Mesenchymal stem cell (in vitro differentiated cells and primary cell): ENCODE results near the gene GJB6.

Experiments
- DNase-seq: peaks from one replicate; pipeline ENCODE4 v3.0.0-alpha.2; 2013
- H2AFZ ChIP-seq: one replicate; pipeline ENCODE4 v1.6.1; 2013; ENCODE audit warnings: low read depth, mild to moderate bottlenecking, control low read depth, inconsistent platforms, low read length, moderate library complexity
- H2AK5ac ChIP-seq: 2 replicates; pipeline ENCODE4 v1.6.1; 2013; ENCODE audit warnings: low read length, moderate library complexity, mild to moderate bottlenecking, inconsistent platforms; ENCODE audit not compliant: severe bottlenecking
- H2BK120ac ChIP-seq: one replicate; pipeline ENCODE4 v1.6.1; 2013; ENCODE audit warnings: low read depth, mild to moderate bottlenecking, inconsistent platforms, low read length, moderate library complexity
- H2BK12ac ChIP-seq, 2 experiments: one replicate each; pipeline ENCODE4 v1.6.1; 2013; ENCODE audit warnings: inconsistent platforms in 2 of 2, low read length in 2 of 2, mild to moderate bottlenecking in 2 of 2, moderate library complexity in 2 of 2, control low read depth in 1 of 2
- H2BK15ac ChIP-seq: one replicate; pipeline ENCODE4 v1.6.1; 2013; ENCODE audit warnings: mild to moderate bottlenecking, low read depth, inconsistent platforms; ENCODE audit not compliant: poor library complexity, severe bottlenecking
- H2BK5ac ChIP-seq: 2 replicates; pipeline ENCODE4 v1.6.1; 2013; ENCODE audit warnings: low read depth, mild to moderate bottlenecking, low read length, control low read depth, inconsistent platforms; ENCODE audit not compliant: poor library complexity, severe bottlenecking
- H3K14ac ChIP-seq, 2 experiments: one replicate each; pipeline ENCODE4 v1.6.1; 2013; ENCODE audit warnings: inconsistent platforms in 2 of 2, low read length in 2 of 2, control low read depth in 1 of 2, mild to moderate bottlenecking in 1 of 2, moderate library complexity in 1 of 2
- H3K18ac ChIP-seq, 2 experiments: one replicate each; pipeline ENCODE4 v1.6.1; 2013; ENCODE audit warnings: inconsistent platforms in 2 of 2, low read length in 2 of 2, control low read depth in 1 of 2, low read depth in 1 of 2, mild to moderate bottlenecking in 1 of 2
- H3K23ac ChIP-seq, 2 experiments: one replicate each; pipeline ENCODE4 v1.6.1; 2013; ENCODE audit warnings: inconsistent platforms in 2 of 2, low read length in 2 of 2, mild to moderate bottlenecking in 2 of 2, moderate library complexity in 2 of 2, control low read depth in 1 of 2
- H3K27ac ChIP-seq: 2 replicates; pipeline ENCODE4 v1.5.1; 2013; ENCODE audit warnings: mild to moderate bottlenecking, moderate library complexity, low read length, control low read depth, inconsistent platforms; ENCODE audit not compliant: poor library complexity, severe bottlenecking
- H3K27me3 ChIP-seq, 2 experiments: 2 replicates each; pipeline versions ENCODE4 v1.6.1 to v1.7.0; 2013; ENCODE audit warnings: low read length in 2 of 2, mild to moderate bottlenecking in 2 of 2, moderate library complexity in 2 of 2, control low read depth in 1 of 2, inconsistent platforms in 1 of 2; ENCODE audit not compliant: control insufficient read depth in 1 of 2, insufficient read depth in 1 of 2
- H3K36me3 ChIP-seq, 2 experiments: 2 replicates each; pipeline versions ENCODE4 v1.6.1 to v1.7.0; 2013; ENCODE audit warnings: low read length in 2 of 2, control low read depth in 1 of 2, inconsistent platforms in 1 of 2, low read depth in 1 of 2, mild to moderate bottlenecking in 1 of 2; ENCODE audit not compliant: insufficient read depth in 2 of 2, control insufficient read depth in 1 of 2
- H3K4ac ChIP-seq, 2 experiments: one replicate each; pipeline ENCODE4 v1.6.1; 2013; ENCODE audit warnings: inconsistent platforms in 2 of 2, low read length in 2 of 2, mild to moderate bottlenecking in 2 of 2, moderate library complexity in 2 of 2, control low read depth in 1 of 2, low read depth in 1 of 2
- H3K4me1 ChIP-seq: 2 replicates; pipeline ENCODE4 v1.6.1; 2013; ENCODE audit warnings: low read depth, low read length, control low read depth; ENCODE audit not compliant: control insufficient read depth, insufficient read depth
- H3K4me2 ChIP-seq: 2 replicates; pipeline ENCODE4 v1.6.1; 2013; ENCODE audit warnings: low read length, mild to moderate bottlenecking, inconsistent platforms; ENCODE audit not compliant: poor library complexity, severe bottlenecking
- H3K4me3 ChIP-seq, 2 experiments: 2 replicates each; pipeline versions ENCODE4 v1.5.1 to v1.7.0; 2013; ENCODE audit warnings: low read length in 2 of 2, mild to moderate bottlenecking in 2 of 2, control low read depth in 1 of 2, low read depth in 1 of 2; ENCODE audit not compliant: insufficient read depth in 1 of 2
- H3K79me1 ChIP-seq: replicated peaks from 2 replicates; pipeline ENCODE4 v1.6.1; 2013; ENCODE audit warnings: mild to moderate bottlenecking, control low read depth, low read length, inconsistent platforms; ENCODE audit not compliant: poor library complexity, severe bottlenecking
- H3K9ac ChIP-seq: 2 replicates; pipeline ENCODE4 v1.7.0; 2013; ENCODE audit warnings: mild to moderate bottlenecking, low read length, moderate library complexity
- H3K9me3 ChIP-seq: 2 replicates; pipeline ENCODE4 v1.7.0; 2013; ENCODE audit warnings: mild to moderate bottlenecking, low read length; ENCODE audit not compliant: control insufficient read depth
- H4K8ac ChIP-seq: one replicate; pipeline ENCODE4 v1.6.1; 2013; ENCODE audit warnings: inconsistent platforms, mild to moderate bottlenecking, low read length, moderate library complexity
- H4K91ac ChIP-seq: one replicate; pipeline ENCODE4 v1.6.1; 2013; ENCODE audit warnings: mild to moderate bottlenecking, low read length, inconsistent platforms
- WGBS: methylation state at CpG from one replicate; pipeline ENCODE4 v1.1.7; 2013; ENCODE audit warnings: mixed read lengths; 5-methylcytosine and 5-hydroxymethylcytosine counted together

The GJB6 gene

DNA sequence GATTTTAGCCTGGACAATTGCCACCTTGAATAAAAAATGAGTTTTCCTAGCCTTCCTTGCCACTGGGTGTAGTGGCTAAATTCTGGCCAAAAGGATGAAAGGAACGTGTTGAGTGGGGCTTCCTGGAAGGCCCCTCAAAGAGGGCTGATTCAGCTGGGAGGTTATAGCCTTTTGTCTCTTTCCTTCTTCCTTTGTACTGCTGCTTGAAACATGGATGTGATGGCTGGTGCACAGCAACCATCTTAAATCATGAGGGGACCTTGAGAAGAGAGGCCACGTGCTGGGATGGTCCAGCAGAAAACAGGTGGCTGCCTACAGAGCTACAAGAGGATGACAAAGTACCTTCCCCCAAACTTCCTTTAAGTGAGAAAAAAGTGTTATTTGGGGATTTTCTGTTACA is 40.0 kb upstream of the GJB6 start:
- no peak overlapping the region for H3K4ac ChIP-seq
- no peak overlapping the region for H3K9ac ChIP-seq
- no peak overlapping the region for H2BK5ac ChIP-seq
- no peak overlapping the region for H2BK15ac ChIP-seq
- no peak overlapping the region for H4K8ac ChIP-seq
- no peak overlapping the region for H2BK12ac ChIP-seq
- no peak overlapping the region for H3K27ac ChIP-seq
- peaks cover 5% of the 10 kb centered on the region for H3K4me1 ChIP-seq
- peaks cover 6% of the 10 kb centered on the region for H3K9me3 ChIP-seq
- 65% methylated on average over 2 of the region's 2 CpGs for WGBS
- DNase-seq, result no peak
- no peaks in the 10 kb centered on the region for H3K79me1 ChIP-seq
- H2AFZ ChIP-seq, result no peak overlapping the region
- H2AK5ac ChIP-seq, result no peak overlapping the region
- no peak overlapping the region for H4K91ac ChIP-seq
- H3K4me2 ChIP-seq, result no peak overlapping the region
- H2BK120ac ChIP-seq, result no peak overlapping the region
- peaks cover 13 to 31% of the 10 kb centered on the region in 2 experiments for H3K27me3 ChIP-seq
- no peak overlapping the region for H3K14ac ChIP-seq
- H3K23ac ChIP-seq, result no peak overlapping the region
- H3K18ac ChIP-seq, result no peak overlapping the region
- H3K4me3 ChIP-seq, result no peak overlapping the region
- no peaks in the 10 kb centered on the region for H3K36me3 ChIP-seq

- DNase-seq, result no peak
- Histone ChIP-seq H2AFZ (no peak overlapping the region), H3K27ac (no peak overlapping the region), H3K4ac (no peak overlapping the region), H2BK15ac (no peak overlapping the region), H2BK12ac (no peak overlapping the region), H3K18ac (no peak overlapping the region), H3K27me3 (peaks cover 13 to 36% of the 10 kb centered on the region in 2 experiments), H3K4me2 (no peak overlapping the region), H3K79me1 (no peaks in the 10 kb centered on the region), H4K8ac (no peak overlapping the region), H2BK5ac (no peak overlapping the region), H3K23ac (no peak overlapping the region), H3K4me3 (no peak overlapping the region), H2BK120ac (no peak overlapping the region), H3K4me1 (peaks cover 5% of the 10 kb centered on the region), H2AK5ac (no peak overlapping the region), H4K91ac (no peak overlapping the region), H3K14ac (no peak overlapping the region), H3K9ac (no peak overlapping the region), H3K9me3 (peaks cover 6% of the 10 kb centered on the region), H3K36me3 (no peaks in the 10 kb centered on the region)
- WGBS, result 60% methylated on average over 3 of the region's 4 CpGs
Observed at GRCh38 chr13:20271441-20271840, 39.3 kb upstream of the GJB6 start.

GRCh38 chr13:20270163-20270865 is 38.2 kb upstream of the GJB6 start:
- H3K23ac ChIP-seq, result no peak overlapping the region
- no peak overlapping the region for H4K91ac ChIP-seq
- DNase-seq, result no peak
- H3K9ac ChIP-seq, result no peak overlapping the region
- peaks cover 6% of the 10 kb centered on the region for H3K9me3 ChIP-seq
- H3K14ac ChIP-seq, result no peak overlapping the region
- whole genome bisulfite sequencing, result 68% methylated on average over 8 of the region's 9 CpGs
- H2BK12ac ChIP-seq, result no peak overlapping the region
- no peak overlapping the region for H3K4me3 ChIP-seq
- H3K18ac ChIP-seq, result no peak overlapping the region
- no peak overlapping the region for H2AK5ac ChIP-seq
- H2BK5ac ChIP-seq, result no peak overlapping the region
- no peak overlapping the region for H3K27ac ChIP-seq
- H2BK120ac ChIP-seq, result no peak overlapping the region
- H2BK15ac ChIP-seq, result no peak overlapping the region
- H3K36me3 ChIP-seq, result no peaks in the 10 kb centered on the region
- peaks cover 5% of the 10 kb centered on the region for H3K4me1 ChIP-seq
- no peak overlapping the region for H4K8ac ChIP-seq
- H3K79me1 ChIP-seq, result no peaks in the 10 kb centered on the region
- no peak overlapping the region for H3K4ac ChIP-seq
- H2AFZ ChIP-seq, result no peak overlapping the region
- H3K4me2 ChIP-seq, result peak overlapping the region; percentile 18
- peaks cover 13 to 43% of the 10 kb centered on the region in 2 experiments for H3K27me3 ChIP-seq

DNA sequence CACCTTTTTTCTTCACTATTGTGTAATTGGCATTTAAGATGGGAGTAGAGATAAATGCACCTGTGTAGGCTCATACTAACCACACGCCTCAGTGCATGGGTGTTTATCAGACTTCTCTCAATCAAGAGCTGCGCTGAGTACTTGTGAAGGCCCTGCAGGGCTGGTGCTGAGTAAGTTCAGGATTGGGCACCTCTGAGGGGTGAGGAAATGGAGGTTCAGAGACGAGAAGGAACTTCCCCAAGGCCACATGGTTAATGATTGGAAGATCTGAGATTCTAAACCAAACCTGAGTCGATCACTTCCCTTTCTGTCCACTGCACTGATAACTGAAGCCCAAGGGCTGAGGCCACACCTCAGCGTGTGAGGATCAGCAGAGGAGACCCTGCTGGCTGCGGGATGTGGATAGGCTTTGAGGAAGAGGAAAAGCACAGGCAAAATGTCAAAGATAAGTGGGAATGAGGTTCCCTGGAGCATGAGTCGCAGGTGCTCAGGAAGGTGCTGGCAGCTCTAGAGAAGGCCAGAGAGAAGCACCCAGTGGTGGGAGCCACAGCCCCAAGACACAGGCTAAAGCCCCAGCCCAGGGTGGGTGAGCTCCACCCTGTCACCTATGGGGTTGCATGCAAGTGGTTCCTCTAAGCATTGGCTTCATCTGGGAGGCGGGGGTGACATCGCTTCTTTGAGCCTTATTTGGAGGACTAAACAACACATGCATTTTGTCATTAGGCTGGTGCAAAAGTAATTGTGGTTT is 32.3 kb upstream of the GJB6 start:
- DNase-seq, result no peak
- Histone ChIP-seq H3K36me3 (no peaks in the 10 kb centered on the region), H3K9ac (no peak overlapping the region), H3K4me3 (no peak overlapping the region), H2AK5ac (no peak overlapping the region), H2BK12ac (no peak overlapping the region), H3K9me3 (no peaks in the 10 kb centered on the region), H2AFZ (no peak overlapping the region), H4K91ac (no peak overlapping the region), H4K8ac (no peak overlapping the region), H3K4me2 (no peak overlapping the region), H2BK120ac (no peak overlapping the region), H3K4me1 (no peaks in the 10 kb centered on the region), H2BK15ac (no peak overlapping the region), H3K14ac (no peak overlapping the region), H3K18ac (no peak overlapping the region), H3K27ac (no peak overlapping the region), H3K27me3 (peaks cover 0 to 24% of the 10 kb centered on the region in 2 experiments), H3K4ac (no peak overlapping the region), H3K79me1 (no peaks in the 10 kb centered on the region), H3K23ac (no peak overlapping the region), H2BK5ac (no peak overlapping the region)
- WGBS, result 86% methylated on average over 9 of the region's 9 CpGs
